Activated CD8-positive, alpha-beta memory T cell treated with anti-CD3 and anti-CD28 coated beads, Interleukin-2, amount 50 U/mL, for 1 hour (primary cell): ENCODE measurements around the gene GHITM.

Source experiments
- DNase-seq: peaks from one replicate; pipeline ENCODE4 v3.0.0-alpha.2; 2020; ENCODE audit errors: extremely low read depth

The GHITM gene

DNA sequence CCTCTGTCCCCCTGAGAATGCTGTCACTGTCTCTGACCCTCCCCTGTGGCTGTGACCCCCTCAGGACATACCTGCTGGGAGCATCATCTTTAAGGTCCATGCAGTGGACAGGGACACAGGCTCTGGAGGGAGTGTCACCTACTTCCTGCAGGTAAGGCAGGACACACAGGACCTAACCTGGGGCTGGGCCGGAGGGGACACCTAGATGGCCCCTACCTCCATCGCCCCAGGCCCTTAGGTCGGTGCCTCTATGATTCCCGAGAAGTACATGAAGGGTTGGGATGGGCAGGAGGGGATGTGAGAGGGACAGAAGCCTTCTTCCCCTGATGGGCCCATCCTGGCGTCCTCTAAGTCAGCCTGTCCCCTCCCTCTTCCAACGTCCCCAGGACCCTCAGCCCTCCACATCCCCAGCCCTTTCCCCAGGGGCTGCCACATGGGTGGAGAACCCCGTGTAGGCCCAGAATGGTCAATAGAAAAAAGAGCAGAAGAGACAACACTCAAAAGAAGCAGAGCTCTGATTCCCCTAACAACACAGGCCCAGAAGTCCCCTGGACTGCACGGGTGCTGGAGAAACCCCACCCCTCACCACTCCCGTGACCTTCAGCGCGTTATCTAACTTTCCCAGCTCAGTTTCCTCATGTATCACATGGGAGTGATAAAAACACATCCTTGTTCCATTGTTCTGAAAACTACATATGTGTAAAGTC, 61.4 kb downstream of the GHITM start:
- DNase-seq, result no peak

DNA sequence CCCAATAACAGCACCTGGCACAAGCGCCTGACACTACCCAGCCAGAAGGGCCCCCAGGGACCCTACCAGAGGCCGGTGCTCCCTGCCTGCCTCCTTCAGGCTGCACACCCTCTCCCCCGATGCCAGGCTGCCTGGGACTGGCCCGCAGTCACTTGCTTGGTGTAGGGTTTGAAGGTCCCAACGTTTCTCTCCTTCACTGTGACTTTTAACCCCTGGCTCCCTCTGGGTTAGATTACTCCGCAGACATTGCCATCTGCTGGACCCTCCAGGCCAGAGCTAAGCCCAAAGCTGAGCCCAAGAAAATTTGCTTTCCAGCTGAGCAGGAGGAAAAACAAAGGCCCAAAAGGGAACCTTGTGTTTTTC, 61.9 kb downstream of the GHITM start:
- DNase-seq, result no peak

GRCh38 chr10:84201682-84202081, 62.4 kb downstream of the GHITM start:
- no peak for DNase-seq

GRCh38 chr10:84202349-84202748, 63.0 kb downstream of the GHITM start:
- DNase-seq, result no peak
